Measurements from ENCODE around the gene USP10.
A peak's percentile ranks its signal among the peaks of the same experiment; 100 is the strongest.

Gene USP10

GRCh38 chr16:84699712-84700445 is at the start of gene USP10:
USP10 (plus strand) TSS chr16:84700000; CDS start chr16:84700091, 91 bp downstream.
- peak; percentile 57 for DNase-seq

- DNase-seq, result no peak
Measured at GRCh38 chr16:84650062-84650991, 49.5 kb upstream of the USP10 start.

GRCh38 chr16:84652566-84652965 is 47.2 kb upstream of the USP10 start:
- no peak for DNase-seq

GRCh38 chr16:84654238-84654637 is 45.6 kb upstream of the USP10 start:
- DNase-seq, result no peak

GRCh38 chr16:84654998-84655397 is 44.8 kb upstream of the USP10 start:
- no peak for DNase-seq

- no peak for DNase-seq
Measured at GRCh38 chr16:84656649-84657048, 43.2 kb upstream of the USP10 start.

- no peak for DNase-seq
Measured at GRCh38 chr16:84657229-84657837, 42.5 kb upstream of the USP10 start.

- no peak for DNase-seq
Measured at GRCh38 chr16:84658690-84659089, 41.1 kb upstream of the USP10 start.

- no peak for DNase-seq
Measured at GRCh38 chr16:84659656-84660300, 40.0 kb upstream of the USP10 start.

- no peak for DNase-seq
Measured at GRCh38 chr16:84660973-84661372, 38.8 kb upstream of the USP10 start.

- no peak for DNase-seq
Measured at GRCh38 chr16:84661418-84662060, 38.3 kb upstream of the USP10 start.

GRCh38 chr16:84662471-84662870 is 37.3 kb upstream of the USP10 start:
- no peak for DNase-seq

- DNase-seq, result no peak
Measured at GRCh38 chr16:84663433-84664101, 36.2 kb upstream of the USP10 start.

- no peak for DNase-seq
Measured at GRCh38 chr16:84665359-84665758, 34.4 kb upstream of the USP10 start.

GRCh38 chr16:84665843-84666242 is 34.0 kb upstream of the USP10 start:
- DNase-seq, result no peak

- no peak for DNase-seq
Measured at GRCh38 chr16:84667600-84668309, 32.0 kb upstream of the USP10 start.

- DNase-seq, result no peak
Measured at GRCh38 chr16:84670063-84670462, 29.7 kb upstream of the USP10 start.

- DNase-seq, result no peak
Measured at GRCh38 chr16:84672276-84673202, 27.3 kb upstream of the USP10 start.

- no peak for DNase-seq
Measured at GRCh38 chr16:84673203-84673535, 26.6 kb upstream of the USP10 start.

- no peak for DNase-seq
Measured at GRCh38 chr16:84673561-84673960, 26.2 kb upstream of the USP10 start.

Measured in GOT3 (cell line).